GM13976 (cell line): ENCODE data around the gene DGKH.

ENCODE experiments used
- DNase-seq: peaks from one replicate; pipeline ENCODE4 v3.0.0; 2012; ENCODE audit warnings: low spot score
- in situ Hi-C: fragments of 300-500 bp; cut with MboI; formaldehyde crosslinking; loops from one replicate; pipeline ENCODE4 v1.12.0; 2022; ENCODE audit warnings: low sequenced_read_pairs, mixed read lengths, inconsistent platforms; ENCODE audit not compliant: unreplicated experiment
- TF ChIP-seq, protein P1 (sequence below): IDR thresholded peaks from 2 replicates; pipeline ENCODE4 v1.5.1; 2012; ENCODE audit warnings: borderline replicate concordance, mild to moderate bottlenecking; ENCODE audit not compliant: insufficient read depth; ENCODE audit errors: extremely low read depth, missing control alignments, control extremely low read depth

The DGKH gene

DNA sequence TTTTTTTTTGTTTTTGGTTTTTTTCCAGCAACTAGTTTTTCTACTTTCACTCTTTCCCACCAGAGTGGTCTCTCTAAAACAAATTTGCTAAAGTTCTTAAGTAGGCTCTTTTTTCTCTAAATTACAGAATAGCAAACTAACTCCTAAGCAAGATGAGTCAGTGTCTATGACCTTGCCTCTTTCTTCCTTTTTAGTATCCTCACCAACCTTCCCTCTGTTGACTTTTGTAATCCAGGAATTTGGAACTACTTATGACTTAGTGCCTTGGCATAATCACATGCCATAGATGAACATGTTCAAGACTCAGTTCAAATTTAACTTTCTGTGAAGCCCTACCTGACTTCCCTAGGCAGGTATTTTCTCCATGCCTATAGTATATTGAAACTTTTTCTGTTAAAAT lies 191.2 kb downstream of the DGKH start:
- TF ChIP-seq, protein P1, sequence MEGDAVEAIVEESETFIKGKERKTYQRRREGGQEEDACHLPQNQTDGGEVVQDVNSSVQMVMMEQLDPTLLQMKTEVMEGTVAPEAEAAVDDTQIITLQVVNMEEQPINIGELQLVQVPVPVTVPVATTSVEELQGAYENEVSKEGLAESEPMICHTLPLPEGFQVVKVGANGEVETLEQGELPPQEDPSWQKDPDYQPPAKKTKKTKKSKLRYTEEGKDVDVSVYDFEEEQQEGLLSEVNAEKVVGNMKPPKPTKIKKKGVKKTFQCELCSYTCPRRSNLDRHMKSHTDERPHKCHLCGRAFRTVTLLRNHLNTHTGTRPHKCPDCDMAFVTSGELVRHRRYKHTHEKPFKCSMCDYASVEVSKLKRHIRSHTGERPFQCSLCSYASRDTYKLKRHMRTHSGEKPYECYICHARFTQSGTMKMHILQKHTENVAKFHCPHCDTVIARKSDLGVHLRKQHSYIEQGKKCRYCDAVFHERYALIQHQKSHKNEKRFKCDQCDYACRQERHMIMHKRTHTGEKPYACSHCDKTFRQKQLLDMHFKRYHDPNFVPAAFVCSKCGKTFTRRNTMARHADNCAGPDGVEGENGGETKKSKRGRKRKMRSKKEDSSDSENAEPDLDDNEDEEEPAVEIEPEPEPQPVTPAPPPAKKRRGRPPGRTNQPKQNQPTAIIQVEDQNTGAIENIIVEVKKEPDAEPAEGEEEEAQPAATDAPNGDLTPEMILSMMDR = no peak
- DNase-seq = no peak
- in situ Hi-C loops = no loop called here

- TF ChIP-seq, protein P1 = no peak
- in situ Hi-C loops = no loop called here
- no peak for DNase-seq
These were observed 198.1 kb downstream of the DGKH start for GRCh38 chr13:42246541-42246940.

DNA sequence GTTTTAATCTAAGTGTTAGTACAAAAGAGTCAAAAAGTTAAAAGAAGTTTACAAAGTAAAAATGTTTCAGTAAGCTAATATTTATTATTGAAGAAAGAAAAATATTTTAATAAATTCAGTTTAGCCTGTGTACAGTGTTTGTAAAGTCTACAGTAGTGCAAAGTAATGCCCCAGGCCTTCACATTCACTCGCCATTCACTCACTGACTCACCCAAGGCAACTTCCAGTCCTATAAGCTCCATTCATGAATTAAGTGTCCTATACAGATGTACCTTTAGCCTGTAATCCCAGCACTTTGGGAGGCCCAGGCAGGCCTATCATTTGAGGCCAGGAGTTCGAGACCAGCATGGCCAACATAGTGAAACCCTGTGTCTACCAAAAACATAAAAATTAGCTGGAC lies 199.4 kb downstream of the DGKH start:
- DNase-seq = no peak
- TF ChIP-seq, protein P1 = no peak
- in situ Hi-C loops = no loop called here

- TF ChIP-seq, protein P1 = no peak
- DNase-seq = no peak
- in situ Hi-C loops = no loop called here
These were observed 207.4 kb downstream of the DGKH start for GRCh38 chr13:42255886-42256285.

DNA sequence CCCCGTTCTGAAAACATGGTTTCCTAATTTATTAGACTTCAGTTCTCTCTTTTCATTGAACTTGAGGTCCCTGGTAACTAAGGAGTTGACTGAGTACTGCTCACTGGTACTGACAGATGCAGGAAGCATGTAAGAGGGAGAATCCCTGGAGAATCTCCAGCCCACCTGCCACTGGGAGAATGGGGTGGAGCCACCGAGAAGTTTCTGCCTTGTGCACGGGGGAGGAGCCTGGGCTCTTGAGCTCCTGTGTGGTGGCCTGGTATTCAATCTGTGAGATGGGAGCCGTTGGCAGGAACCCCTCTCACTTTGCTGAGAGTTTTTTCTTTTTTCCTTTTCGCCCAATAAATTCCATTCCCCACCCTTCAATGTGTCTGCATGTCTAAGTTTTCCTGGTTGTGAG lies 210.3 kb downstream of the DGKH start:
- in situ Hi-C loops = no loop called here
- TF ChIP-seq, protein P1 = no peak
- DNase-seq = no peak

GRCh38 chr13:42259515-42259914 lies 211.1 kb downstream of the DGKH start:
- in situ Hi-C loops = no loop called here
- DNase-seq = no peak
- TF ChIP-seq, protein P1 = no peak
